Tibial artery (tissue), 4 donors: Measurements from ENCODE around the gene RGS14.
"Not testable (repeated sequence)": the region's sequence is repeated elsewhere in the genome, so short reads cannot be mapped to it uniquely, and the experiment has no call there.

Experiments
- DNase-seq, 2 donors: peaks; one replicate each; pipeline ENCODE4 v3.0.0-alpha.2; 2019
- H3K27ac ChIP-seq, 2 donors: fragments of 200-600 bp; sonication (generic) in 1 of 2; 1 replicate in 1 of 2; 2 replicates in 1 of 2; pipeline ENCODE4 v1.5.1; 2018 to 2019; ENCODE audit warnings: mild to moderate bottlenecking in 1 of 2
- H3K27me3 ChIP-seq, 2 donors: fragments of 200-600 bp; sonication (generic) in 1 of 2; one replicate each; pipeline versions ENCODE4 v1.5.1 to v1.6.0; 2016 to 2019
- H3K36me3 ChIP-seq, 3 donors: fragments of 200-600 bp; sonication (generic) in 2 of 3; one replicate each; pipeline ENCODE4 v1.5.1; 2016 to 2019; ENCODE audit warnings: mild to moderate bottlenecking in 2 of 3
- H3K4me1 ChIP-seq, 4 donors: fragments of 200-600 bp; sonication (generic) in 2 of 4; 1 replicate in 3 of 4; 2 replicates in 1 of 4; pipeline ENCODE4 v1.5.1; 2016 to 2019
- H3K4me3 ChIP-seq, 2 donors: fragments of 200-600 bp; sonication (generic) in 1 of 2; 1 replicate in 1 of 2; 2 replicates in 1 of 2; pipeline ENCODE4 v1.5.1; 2018 to 2019; ENCODE audit warnings: mild to moderate bottlenecking in 2 of 2
- H3K9me3 ChIP-seq, 3 donors: fragments of 200-600 bp; sonication (generic) in 1 of 3; one replicate each; pipeline ENCODE4 v1.5.1; 2016 to 2019
- CTCF ChIP-seq, 2 experiments: fragments of 200-600 bp in 1 of 2; fragments of 450-650 bp in 1 of 2; IDR thresholded peaks; one replicate each; pipeline ENCODE4 v1.5.1; 2017 to 2019; ENCODE audit warnings: antibody characterized with exemption in 2 of 2, mild to moderate bottlenecking in 1 of 2, moderate library complexity in 1 of 2
- intact Hi-C: fragments of 100-400 bp; cut with DNase I; formaldehyde crosslinking; loops from one replicate; pipeline ENCODE4 v1.15.0; 2023; ENCODE audit warnings: low total_unique reads

RGS14 gene

GRCh38 chr5:177405805-177406204 is 48.1 kb downstream of the RGS14 start:
- intact Hi-C loops, result loop anchor here (2.0 kb wide), 1 partner anchor 49 kb away; no protein-coding TSS in a partner anchor
- Histone ChIP-seq H3K36me3 (no peaks in the 10 kb centered on the region), H3K27ac (no peak overlapping the region), H3K4me3 (no peak overlapping the region), H3K9me3 (no peaks in the 10 kb centered on the region), H3K4me1 (peaks cover 0 to 31% (median 27%) of the 10 kb centered on the region in 4 donors), H3K27me3 (peaks cover 0 to 49% of the 10 kb centered on the region in 2 donors)
- no peak for DNase-seq
- no peak for TF ChIP-seq CTCF (IDR thresholded peaks at IDR 0.05)

DNA sequence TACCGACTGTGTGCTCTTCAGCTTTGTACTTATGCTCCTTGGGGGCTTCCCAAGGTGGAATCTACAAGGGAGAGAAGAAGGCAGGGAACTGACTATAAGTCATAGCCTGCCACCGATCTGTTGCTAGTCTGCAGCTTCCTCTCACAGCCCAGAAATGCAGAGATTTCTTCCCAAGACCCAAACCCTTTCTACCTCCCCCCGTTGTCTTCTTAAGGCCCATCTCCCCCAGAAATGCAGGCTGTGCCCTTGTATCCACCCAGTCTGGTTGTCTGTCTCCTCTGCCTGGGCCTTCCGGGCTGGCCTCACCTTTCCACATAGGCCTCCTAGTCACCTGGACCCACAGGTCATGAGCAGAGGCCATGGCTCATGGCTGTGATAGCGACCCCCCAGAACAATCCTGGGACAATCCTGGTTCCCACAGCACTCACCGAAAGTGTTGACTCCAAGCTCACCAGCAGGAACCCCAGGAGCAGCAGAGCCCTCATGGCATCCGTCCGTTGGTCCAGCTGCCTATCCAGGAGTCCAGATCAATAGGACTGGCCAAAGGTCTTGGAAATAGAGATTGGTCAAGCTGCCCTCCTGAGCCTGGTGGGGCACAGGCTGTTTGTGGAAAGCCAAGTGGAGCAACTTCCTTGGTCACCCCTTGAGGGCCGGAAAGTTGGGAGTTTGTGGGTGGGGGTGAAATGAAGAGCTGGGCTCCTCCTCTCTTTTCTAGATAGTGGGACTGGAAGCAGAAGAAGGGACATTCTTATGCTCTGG is 51.5 kb downstream of the RGS14 start, which contains the start of gene F12:
Gene F12, minus strand, starts transcription at position 522 of the 759 bp plus-strand sequence. Its CDS starts 37 bp downstream, at position 485.
- DNase-seq, result no peak
- no peaks in the 10 kb centered on the region for H3K9me3 ChIP-seq
- intact Hi-C loops, result no loop called here
- H3K4me3 ChIP-seq, result no peak within 1 kb of the TSS
- TF ChIP-seq CTCF (IDR thresholded peaks at IDR 0.05), result no peak
- no peak within 1 kb of the TSS for H3K27ac ChIP-seq
- peaks cover 0 to 14% of the 10 kb centered on the region in 2 donors for H3K27me3 ChIP-seq
- peaks cover 0 to 8% (median 5%) of the 10 kb centered on the region in 4 donors for H3K4me1 ChIP-seq
- no peaks in the 10 kb centered on the region for H3K36me3 ChIP-seq

GRCh38 chr5:177410575-177410974 is 52.9 kb downstream of the RGS14 start:
- no peaks in the 10 kb centered on the region for H3K36me3 ChIP-seq
- no peaks in the 10 kb centered on the region for H3K9me3 ChIP-seq
- H3K27me3 ChIP-seq, result peaks cover 0 to 6% of the 10 kb centered on the region in 2 donors
- H3K27ac ChIP-seq, result no peak overlapping the region
- intact Hi-C loops, result no loop called here
- DNase-seq, result no peak
- no peaks in the 10 kb centered on the region for H3K4me1 ChIP-seq
- H3K4me3 ChIP-seq, result no peak overlapping the region
- TF ChIP-seq CTCF (IDR thresholded peaks at IDR 0.05), result no peak

- DNase-seq, result no peak
- intact Hi-C loops, result no loop called here
- H3K27me3 ChIP-seq, result peaks cover 0 to 3% of the 10 kb centered on the region in 2 donors
- TF ChIP-seq CTCF (IDR thresholded peaks at IDR 0.05), result no peak
- H3K36me3 ChIP-seq, result no peaks in the 10 kb centered on the region
- no peak overlapping the region for H3K4me3 ChIP-seq
- no peaks in the 10 kb centered on the region for H3K9me3 ChIP-seq
- no peaks in the 10 kb centered on the region for H3K4me1 ChIP-seq
- H3K27ac ChIP-seq, result no peak overlapping the region
Measured at GRCh38 chr5:177412603-177413233, 55.0 kb downstream of the RGS14 start.

- DNase-seq, result no peak
- H3K27me3 ChIP-seq, result no peaks in the 10 kb centered on the region
- H3K9me3 ChIP-seq, result no peaks in the 10 kb centered on the region
- H3K36me3 ChIP-seq, result no peaks in the 10 kb centered on the region
- no peak for TF ChIP-seq CTCF (IDR thresholded peaks at IDR 0.05)
- H3K27ac ChIP-seq, result no peak overlapping the region
- H3K4me1 ChIP-seq, result no peaks in the 10 kb centered on the region
- intact Hi-C loops, result no loop called here
- no peak overlapping the region for H3K4me3 ChIP-seq
Measured at GRCh38 chr5:177414481-177414880, 56.8 kb downstream of the RGS14 start.

- H3K4me1 ChIP-seq, intact Hi-C loops, H3K27ac ChIP-seq, H3K4me3 ChIP-seq, H3K36me3 ChIP-seq, DNase-seq, H3K9me3 ChIP-seq, H3K27me3 ChIP-seq: not testable (repeated sequence)
Measured at GRCh38 chr5:177417081-177417480, 59.4 kb downstream of the RGS14 start.
